Measurements from ENCODE around the gene FH. TPM values are rescaled to one million over a fixed set of nuclear protein-coding genes. Genes with fewer than 3 reads are reported as not detected.

The FH gene
- total RNA-seq, result 94.5 and 101 TPM in 2 replicates

- intact Hi-C loops (cut with micrococcal nuclease), result loop anchor here (1.0 to 10.0 kb wide), 4 partner anchors 12 to 1735 kb away; partner anchors contain the start of genes CEP170, CHML, OPN3 and SDCCAG8
- H3K27me3 Mint-ChIP-seq (ENCODE audit: insufficient read depth), result peaks cover 26% of the 10 kb centered on the region
- peaks cover 26% of the 10 kb centered on the region for H3K4me1 Mint-ChIP-seq (ENCODE audit: low read depth)
- H3K4me3 Mint-ChIP-seq, result peak within 1 kb of the TSS; percentile 91
- H3K9me3 Mint-ChIP-seq, result no peaks in the 10 kb centered on the region
- DNase-seq (ENCODE audit: low spot score), result peak; percentile 91
- H3K36me3 Mint-ChIP-seq (ENCODE audit: low read depth), result peaks cover 11% of the 10 kb centered on the region
- H3K27ac Mint-ChIP-seq, result peak within 1 kb of the TSS; percentile 82
These were observed at the start of gene FH for GRCh38 chr1:241519308-241520079. TSS of gene FH (minus strand) at chr1:241519755. CDS start at chr1:241519722, 33 bp downstream.

GRCh38 chr1:241560849-241561187 lies 41.3 kb upstream of the FH start:
- H3K9me3 Mint-ChIP-seq, result no peaks in the 10 kb centered on the region
- intact Hi-C loops (cut with micrococcal nuclease), result no loop called here

GRCh38 chr1:241560146-241560848 lies 40.7 kb upstream of the FH start:
- DNase-seq (ENCODE audit: low spot score), result no peak
- no peaks in the 10 kb centered on the region for H3K9me3 Mint-ChIP-seq
- H3K27me3 Mint-ChIP-seq (ENCODE audit: insufficient read depth), result peaks cover 2% of the 10 kb centered on the region
- H3K27ac Mint-ChIP-seq, result no peak overlapping the region
- intact Hi-C loops (cut with micrococcal nuclease), result no loop called here
- no peak overlapping the region for H3K4me3 Mint-ChIP-seq
- no peaks in the 10 kb centered on the region for H3K4me1 Mint-ChIP-seq (ENCODE audit: low read depth)
- H3K36me3 Mint-ChIP-seq (ENCODE audit: low read depth), result no peaks in the 10 kb centered on the region

More at GRCh38 chr1:241560849-241561187, 41.3 kb upstream of the FH start:
- DNase-seq (ENCODE audit: low spot score), result no peak
- peaks cover 2% of the 10 kb centered on the region for H3K27me3 Mint-ChIP-seq (ENCODE audit: insufficient read depth)
- H3K4me3 Mint-ChIP-seq, result no peak overlapping the region
- no peaks in the 10 kb centered on the region for H3K4me1 Mint-ChIP-seq (ENCODE audit: low read depth)
- no peak overlapping the region for H3K27ac Mint-ChIP-seq
- no peaks in the 10 kb centered on the region for H3K36me3 Mint-ChIP-seq (ENCODE audit: low read depth)

DNA sequence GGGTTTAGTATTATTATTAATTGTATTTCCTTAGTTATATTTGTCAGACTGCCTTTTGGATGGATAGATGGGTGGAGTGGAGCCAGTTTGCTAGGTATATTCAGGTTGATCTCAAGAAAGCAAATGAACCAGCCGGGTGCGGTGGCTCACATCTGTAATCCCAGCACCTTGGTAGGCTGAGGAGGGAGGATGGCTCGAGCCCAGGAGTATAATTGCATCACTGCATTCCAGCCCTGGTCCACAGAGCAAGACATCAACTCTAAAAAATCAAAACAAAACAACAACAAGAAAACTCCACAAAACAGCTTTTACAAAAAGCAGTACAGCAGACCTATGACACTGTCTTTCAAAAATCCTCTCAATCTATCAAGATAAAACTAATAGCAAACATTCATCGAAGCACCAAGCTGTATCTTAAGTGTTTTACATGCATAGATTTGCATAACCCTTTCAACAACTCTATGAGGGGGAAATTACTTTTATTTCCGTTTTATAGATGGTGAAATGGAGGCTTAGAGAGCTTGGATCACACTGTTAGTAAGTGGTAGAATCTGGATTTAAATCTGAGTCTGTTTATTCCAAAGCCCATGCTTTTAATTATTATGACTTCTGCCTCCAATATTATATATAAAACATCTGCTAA lies 38.1 kb upstream of the FH start:
- Mint-ChIP-seq H3K27me3 (ENCODE audit: insufficient read depth) (peaks cover 2% of the 10 kb centered on the region), H3K27ac (no peak overlapping the region), H3K4me1 (ENCODE audit: low read depth) (peaks cover 3% of the 10 kb centered on the region), H3K36me3 (ENCODE audit: low read depth) (peaks cover 1% of the 10 kb centered on the region), H3K9me3 (no peaks in the 10 kb centered on the region), H3K4me3 (no peak overlapping the region)
- no peak for DNase-seq (ENCODE audit: low spot score)
- intact Hi-C loops (cut with micrococcal nuclease), result no loop called here

DNA sequence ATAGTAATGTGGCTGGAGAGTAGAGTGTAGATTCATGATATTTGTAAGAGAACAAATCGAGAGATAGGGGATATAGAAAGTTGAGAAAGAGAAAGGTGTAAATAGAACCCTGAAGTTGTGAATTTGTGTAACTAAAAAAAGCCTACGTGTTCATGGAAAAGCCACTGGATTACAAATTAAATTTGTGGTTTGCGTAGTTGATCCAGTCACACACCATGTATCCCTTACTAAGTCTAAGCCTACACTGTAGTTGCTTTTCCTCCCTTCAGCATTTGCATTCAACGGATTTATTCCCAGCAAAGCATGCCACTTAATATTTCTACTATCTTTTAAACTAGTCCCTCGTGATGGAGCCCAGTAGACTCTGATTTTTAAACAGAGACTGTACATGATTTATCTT lies 37.5 kb upstream of the FH start:
- Mint-ChIP-seq H3K9me3 (no peaks in the 10 kb centered on the region), H3K4me3 (no peak overlapping the region), H3K27ac (no peak overlapping the region), H3K4me1 (ENCODE audit: low read depth) (peaks cover 9% of the 10 kb centered on the region), H3K27me3 (ENCODE audit: insufficient read depth) (peaks cover 2% of the 10 kb centered on the region), H3K36me3 (ENCODE audit: low read depth) (peaks cover 2% of the 10 kb centered on the region)
- no peak for DNase-seq (ENCODE audit: low spot score)
- intact Hi-C loops (cut with micrococcal nuclease), result no loop called here

DNA sequence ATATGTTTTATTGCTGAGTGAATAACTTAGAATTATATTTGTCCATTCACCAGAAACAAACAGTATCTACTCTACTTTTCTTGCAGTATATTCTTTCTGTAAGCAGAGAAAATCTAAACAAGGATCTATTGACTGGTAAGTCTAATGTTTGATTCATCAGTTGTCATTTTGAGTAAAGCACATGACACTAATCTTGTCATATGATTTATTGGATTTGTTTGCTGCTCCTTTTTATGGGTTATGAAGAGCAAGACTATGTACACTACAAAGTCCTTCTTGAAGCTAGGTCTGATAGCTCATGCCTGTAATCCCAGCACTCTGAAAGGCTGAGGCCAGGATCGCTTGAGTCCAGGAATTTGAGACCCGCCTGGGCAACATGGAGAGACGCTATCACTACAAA lies 36.0 kb upstream of the FH start:
- H3K27me3 Mint-ChIP-seq (ENCODE audit: insufficient read depth), result peaks cover 2% of the 10 kb centered on the region
- no peak overlapping the region for H3K27ac Mint-ChIP-seq
- H3K4me1 Mint-ChIP-seq (ENCODE audit: low read depth), result peaks cover 20% of the 10 kb centered on the region
- no peak for DNase-seq (ENCODE audit: low spot score)
- no peaks in the 10 kb centered on the region for H3K9me3 Mint-ChIP-seq
- H3K4me3 Mint-ChIP-seq, result no peak overlapping the region
- intact Hi-C loops (cut with micrococcal nuclease), result no loop called here
- H3K36me3 Mint-ChIP-seq (ENCODE audit: low read depth), result peaks cover 3% of the 10 kb centered on the region

DNA sequence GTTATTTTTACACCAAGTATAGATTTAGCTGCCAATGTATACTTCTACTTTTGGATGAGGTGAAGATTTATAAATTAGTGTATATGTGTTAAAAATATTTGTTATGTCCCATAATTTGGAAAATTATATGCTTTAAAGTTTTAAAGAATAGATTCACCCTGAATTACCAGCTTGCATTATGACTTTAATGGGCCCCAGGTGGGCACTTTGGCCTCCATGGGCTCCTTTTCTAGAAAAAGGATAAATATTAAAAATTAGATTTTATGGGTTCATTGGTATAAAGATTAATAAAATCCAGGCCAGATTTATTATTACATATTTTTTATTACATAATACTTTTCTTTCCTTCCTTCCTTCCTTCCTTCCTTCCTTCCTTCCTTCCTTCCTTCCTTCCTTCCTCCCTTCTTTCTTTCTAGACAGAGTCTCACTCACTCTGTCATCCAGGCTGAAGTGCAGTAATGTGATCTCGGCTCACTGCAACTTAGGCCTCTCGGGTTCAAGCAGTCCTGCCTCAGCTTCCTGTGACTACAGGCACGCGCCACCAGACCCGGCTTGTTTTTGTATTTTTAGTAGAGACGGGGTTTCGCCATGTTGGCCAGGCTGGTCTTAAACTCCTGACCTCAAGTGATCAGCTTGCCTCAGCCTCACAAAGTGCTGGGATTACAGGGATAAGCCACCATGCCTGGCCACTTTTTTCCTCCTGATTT lies 34.5 kb upstream of the FH start:
- peaks cover 3% of the 10 kb centered on the region for H3K36me3 Mint-ChIP-seq (ENCODE audit: low read depth)

GRCh38 chr1:241551759-241552638 lies 32.4 kb upstream of the FH start:
- intact Hi-C loops (cut with micrococcal nuclease), result loop anchor here (2.0 kb wide), 1 partner anchor 19 kb away; the partner anchor contains the start of gene KMO
- Mint-ChIP-seq H3K4me3 (peak overlapping the region; percentile 78), H3K9me3 (no peaks in the 10 kb centered on the region), H3K36me3 (ENCODE audit: low read depth) (peaks cover 3% of the 10 kb centered on the region), H3K4me1 (ENCODE audit: low read depth) (peaks cover 20% of the 10 kb centered on the region), H3K27me3 (ENCODE audit: insufficient read depth) (no peaks in the 10 kb centered on the region), H3K27ac (peak overlapping the region; percentile 93)
- DNase-seq (ENCODE audit: low spot score), result no peak

More for the DNA sequence above, 34.5 kb upstream of the FH start:
- intact Hi-C loops (cut with micrococcal nuclease), result no loop called here
- Mint-ChIP-seq H3K9me3 (no peaks in the 10 kb centered on the region), H3K27me3 (ENCODE audit: insufficient read depth) (no peaks in the 10 kb centered on the region), H3K4me3 (no peak overlapping the region), H3K4me1 (ENCODE audit: low read depth) (peaks cover 20% of the 10 kb centered on the region), H3K27ac (no peak overlapping the region)
- no peak for DNase-seq (ENCODE audit: low spot score)

DNA sequence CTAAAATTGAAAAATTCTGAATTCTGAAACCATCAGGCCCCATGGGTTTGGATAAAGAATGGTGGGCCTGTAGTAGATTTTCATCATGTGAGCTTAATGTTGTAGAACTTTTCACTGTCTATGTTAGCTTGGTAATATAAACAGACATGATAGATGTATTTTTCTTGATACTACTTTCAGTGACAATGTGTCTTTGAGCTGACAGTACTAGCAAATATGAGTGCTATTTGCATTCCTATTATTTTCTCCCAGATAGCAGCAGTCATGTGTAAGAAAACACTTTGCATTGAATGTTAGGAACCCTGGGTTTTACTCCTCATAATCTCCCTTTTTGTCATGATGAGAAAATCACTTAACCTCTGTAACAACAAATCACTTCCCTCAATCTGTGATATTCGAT lies 30.8 kb upstream of the FH start:
- H3K4me3 Mint-ChIP-seq, result no peak overlapping the region

GRCh38 chr1:241548008-241548407 lies 28.5 kb upstream of the FH start:
- Mint-ChIP-seq H3K27me3 (ENCODE audit: insufficient read depth) (peaks cover 4% of the 10 kb centered on the region), H3K4me1 (ENCODE audit: low read depth) (peaks cover 20% of the 10 kb centered on the region), H3K36me3 (ENCODE audit: low read depth) (peaks cover 3% of the 10 kb centered on the region), H3K4me3 (no peak overlapping the region), H3K9me3 (no peaks in the 10 kb centered on the region), H3K27ac (no peak overlapping the region)
- intact Hi-C loops (cut with micrococcal nuclease), result no loop called here
- no peak for DNase-seq (ENCODE audit: low spot score)

More for the DNA sequence above, 30.8 kb upstream of the FH start:
- no peak for DNase-seq (ENCODE audit: low spot score)
- intact Hi-C loops (cut with micrococcal nuclease), result loop anchor here (2.0 kb wide), 1 partner anchor 18 kb away; the partner anchor contains the start of gene KMO
- H3K9me3 Mint-ChIP-seq, result no peaks in the 10 kb centered on the region
- H3K27ac Mint-ChIP-seq, result no peak overlapping the region
- H3K27me3 Mint-ChIP-seq (ENCODE audit: insufficient read depth), result peaks cover 4% of the 10 kb centered on the region
- peaks cover 3% of the 10 kb centered on the region for H3K36me3 Mint-ChIP-seq (ENCODE audit: low read depth)
- peaks cover 20% of the 10 kb centered on the region for H3K4me1 Mint-ChIP-seq (ENCODE audit: low read depth)

- intact Hi-C loops (cut with micrococcal nuclease), result no loop called here
- Mint-ChIP-seq H3K36me3 (ENCODE audit: low read depth) (no peaks in the 10 kb centered on the region), H3K9me3 (no peaks in the 10 kb centered on the region), H3K4me1 (ENCODE audit: low read depth) (no peaks in the 10 kb centered on the region), H3K4me3 (no peak overlapping the region), H3K27ac (no peak overlapping the region), H3K27me3 (ENCODE audit: insufficient read depth) (peaks cover 12% of the 10 kb centered on the region)
- no peak for DNase-seq (ENCODE audit: low spot score)
These were observed 22.8 kb upstream of the FH start for GRCh38 chr1:241542199-241542907.
